Endothelial cell (in vitro differentiated cells): Measurements from ENCODE around the gene CKAP5. TPM values are rescaled to one million over a fixed set of nuclear protein-coding genes. Genes with fewer than 3 reads are reported as not detected.

Source experiments
- DNase-seq: peaks from one replicate; pipeline ENCODE4 v3.0.0; 2021; ENCODE audit warnings: low spot score
- H3K27ac Mint-ChIP-seq: one replicate; pipeline ENCODE4 v1.8.0; 2021; ENCODE audit warnings: mixed read lengths, inconsistent platforms; ENCODE audit not compliant: unreplicated experiment
- H3K27me3 Mint-ChIP-seq: one replicate; pipeline ENCODE4 v1.8.0; 2021; ENCODE audit warnings: mild to moderate bottlenecking, moderate library complexity, mixed read lengths, inconsistent platforms; ENCODE audit not compliant: unreplicated experiment
- H3K36me3 Mint-ChIP-seq: one replicate; pipeline ENCODE4 v1.8.0; 2021; ENCODE audit warnings: mild to moderate bottlenecking, low read depth, mixed read lengths, inconsistent platforms; ENCODE audit not compliant: unreplicated experiment
- H3K4me1 Mint-ChIP-seq: one replicate; pipeline ENCODE4 v1.8.0; 2021; ENCODE audit warnings: mild to moderate bottlenecking, mixed read lengths, inconsistent platforms; ENCODE audit not compliant: unreplicated experiment
- H3K4me3 Mint-ChIP-seq: one replicate; pipeline ENCODE4 v1.8.0; 2021; ENCODE audit warnings: mild to moderate bottlenecking, mixed read lengths, inconsistent platforms; ENCODE audit not compliant: unreplicated experiment
- H3K9me3 Mint-ChIP-seq: one replicate; pipeline ENCODE4 v1.8.0; 2021; ENCODE audit warnings: mixed read lengths, inconsistent platforms; ENCODE audit not compliant: unreplicated experiment
- total RNA-seq: library from RNA; stranded (reverse); fragmentation: NEBNext Ultra II Directional; extraction: Animal tissue kit (Norgen Biotek cat#: 25700); gene quantifications from one replicate; pipeline ENCODE4 v1.2.1, GENCODE V29; 2021; ENCODE audit not compliant: unreplicated experiment
- TF ChIP-seq, protein P1 (sequence below): fragments of 200-600 bp; sonication (generic); IDR thresholded peaks from one replicate; pipeline ENCODE4 v1.5.0; 2021; ENCODE audit warnings: antibody characterized with exemption; ENCODE audit not compliant: unreplicated experiment

CKAP5 gene
- total RNA-seq, 1 donor from 2014 or later: 84.4 TPM

DNA sequence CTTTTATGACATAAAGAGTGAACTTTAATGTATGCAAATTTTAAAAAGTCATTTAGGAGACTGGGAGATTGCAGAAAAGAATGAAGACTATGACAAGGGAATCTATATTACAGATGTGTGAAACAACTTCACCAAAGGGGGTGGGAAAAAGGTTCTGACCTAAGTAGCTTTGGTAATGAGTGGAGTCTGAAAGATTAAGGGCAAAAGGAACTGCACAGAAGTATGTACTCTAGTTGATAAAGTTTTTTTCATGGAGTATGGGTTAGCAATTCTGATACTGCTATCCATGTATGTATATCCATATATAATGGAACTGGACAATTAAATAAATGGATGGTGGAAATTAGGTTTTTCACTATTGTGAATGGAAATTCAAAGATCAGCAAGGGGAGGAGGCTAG lies 9.2 kb downstream of the CKAP5 start:
- Mint-ChIP-seq H3K9me3 (no peaks in the 10 kb centered on the region), H3K4me1 (no peaks in the 10 kb centered on the region), H3K4me3 (no peak overlapping the region), H3K27me3 (no peaks in the 10 kb centered on the region), H3K27ac (no peak overlapping the region), H3K36me3 (no peaks in the 10 kb centered on the region)
- TF ChIP-seq, protein P1, sequence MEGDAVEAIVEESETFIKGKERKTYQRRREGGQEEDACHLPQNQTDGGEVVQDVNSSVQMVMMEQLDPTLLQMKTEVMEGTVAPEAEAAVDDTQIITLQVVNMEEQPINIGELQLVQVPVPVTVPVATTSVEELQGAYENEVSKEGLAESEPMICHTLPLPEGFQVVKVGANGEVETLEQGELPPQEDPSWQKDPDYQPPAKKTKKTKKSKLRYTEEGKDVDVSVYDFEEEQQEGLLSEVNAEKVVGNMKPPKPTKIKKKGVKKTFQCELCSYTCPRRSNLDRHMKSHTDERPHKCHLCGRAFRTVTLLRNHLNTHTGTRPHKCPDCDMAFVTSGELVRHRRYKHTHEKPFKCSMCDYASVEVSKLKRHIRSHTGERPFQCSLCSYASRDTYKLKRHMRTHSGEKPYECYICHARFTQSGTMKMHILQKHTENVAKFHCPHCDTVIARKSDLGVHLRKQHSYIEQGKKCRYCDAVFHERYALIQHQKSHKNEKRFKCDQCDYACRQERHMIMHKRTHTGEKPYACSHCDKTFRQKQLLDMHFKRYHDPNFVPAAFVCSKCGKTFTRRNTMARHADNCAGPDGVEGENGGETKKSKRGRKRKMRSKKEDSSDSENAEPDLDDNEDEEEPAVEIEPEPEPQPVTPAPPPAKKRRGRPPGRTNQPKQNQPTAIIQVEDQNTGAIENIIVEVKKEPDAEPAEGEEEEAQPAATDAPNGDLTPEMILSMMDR: no peak
- no peak for DNase-seq

DNA sequence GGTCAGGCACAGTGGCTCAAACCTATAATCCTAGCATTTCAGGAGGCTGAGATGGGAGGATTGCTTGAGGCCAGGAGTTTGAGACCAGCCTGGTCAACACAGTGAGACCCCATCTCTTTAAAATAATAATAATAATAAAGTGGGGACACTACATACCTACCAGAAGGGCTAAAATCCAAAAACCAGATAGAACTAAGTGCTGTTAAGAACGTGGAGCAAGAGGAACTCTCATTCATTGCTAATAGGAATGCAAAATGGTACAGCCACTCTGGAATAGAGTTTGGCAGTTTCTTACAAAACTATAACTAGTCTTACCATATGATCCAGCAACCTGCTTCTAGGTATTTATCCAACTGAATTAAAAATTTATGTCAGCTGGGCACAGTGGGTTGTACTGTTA lies 9.6 kb downstream of the CKAP5 start:
- H3K36me3 Mint-ChIP-seq: no peaks in the 10 kb centered on the region
- H3K27me3 Mint-ChIP-seq: no peaks in the 10 kb centered on the region
- no peaks in the 10 kb centered on the region for H3K4me1 Mint-ChIP-seq
- no peak overlapping the region for H3K4me3 Mint-ChIP-seq
- DNase-seq: no peak
- TF ChIP-seq, protein P1: no peak
- H3K9me3 Mint-ChIP-seq: no peaks in the 10 kb centered on the region
- no peak overlapping the region for H3K27ac Mint-ChIP-seq

DNA sequence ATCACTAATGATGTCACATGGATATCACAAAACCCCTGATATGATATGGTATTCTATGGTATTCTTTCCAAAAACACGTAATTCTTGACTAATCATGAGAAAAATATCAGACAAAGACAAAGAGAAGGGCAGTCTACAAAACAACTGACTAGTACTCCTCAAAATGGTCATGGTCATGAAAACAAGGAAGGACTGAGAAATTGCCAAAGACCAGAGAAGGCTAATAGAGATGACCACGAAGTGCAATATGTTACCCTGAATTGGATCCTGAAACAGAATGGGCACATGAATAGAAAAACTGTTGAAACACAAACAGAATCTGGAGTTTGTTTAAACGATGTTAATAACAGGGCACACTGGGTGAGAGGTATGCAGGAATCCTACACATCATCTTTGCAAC lies 10.2 kb downstream of the CKAP5 start:
- no peak for DNase-seq
- Mint-ChIP-seq H3K36me3 (no peaks in the 10 kb centered on the region), H3K27ac (no peak overlapping the region), H3K9me3 (no peaks in the 10 kb centered on the region), H3K4me1 (no peaks in the 10 kb centered on the region), H3K4me3 (no peak overlapping the region), H3K27me3 (no peaks in the 10 kb centered on the region)
- TF ChIP-seq, protein P1: no peak

DNA sequence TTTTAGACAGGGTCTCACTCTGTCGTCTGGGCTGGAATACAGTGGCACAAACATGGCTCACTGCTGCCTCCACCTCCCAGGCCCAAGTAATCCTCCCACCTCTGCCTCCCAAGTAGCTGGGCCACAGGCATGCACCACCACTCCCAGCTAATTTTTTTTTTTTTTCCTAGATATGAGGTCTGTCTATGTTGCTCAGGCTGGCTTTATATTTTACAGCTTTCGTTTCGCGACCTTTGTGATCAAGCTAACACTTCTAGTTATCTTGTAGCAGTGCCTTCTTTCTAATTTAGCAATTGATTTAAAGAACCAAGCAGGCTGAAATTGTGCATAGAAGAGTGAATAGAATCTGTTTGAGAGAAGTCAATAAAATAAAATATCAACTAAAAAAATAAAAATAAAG lies 11.3 kb downstream of the CKAP5 start:
- TF ChIP-seq, protein P1: no peak
- Mint-ChIP-seq H3K27ac (no peak overlapping the region), H3K27me3 (no peaks in the 10 kb centered on the region), H3K9me3 (no peaks in the 10 kb centered on the region), H3K36me3 (no peaks in the 10 kb centered on the region), H3K4me3 (no peak overlapping the region), H3K4me1 (no peaks in the 10 kb centered on the region)
- DNase-seq: no peak

DNA sequence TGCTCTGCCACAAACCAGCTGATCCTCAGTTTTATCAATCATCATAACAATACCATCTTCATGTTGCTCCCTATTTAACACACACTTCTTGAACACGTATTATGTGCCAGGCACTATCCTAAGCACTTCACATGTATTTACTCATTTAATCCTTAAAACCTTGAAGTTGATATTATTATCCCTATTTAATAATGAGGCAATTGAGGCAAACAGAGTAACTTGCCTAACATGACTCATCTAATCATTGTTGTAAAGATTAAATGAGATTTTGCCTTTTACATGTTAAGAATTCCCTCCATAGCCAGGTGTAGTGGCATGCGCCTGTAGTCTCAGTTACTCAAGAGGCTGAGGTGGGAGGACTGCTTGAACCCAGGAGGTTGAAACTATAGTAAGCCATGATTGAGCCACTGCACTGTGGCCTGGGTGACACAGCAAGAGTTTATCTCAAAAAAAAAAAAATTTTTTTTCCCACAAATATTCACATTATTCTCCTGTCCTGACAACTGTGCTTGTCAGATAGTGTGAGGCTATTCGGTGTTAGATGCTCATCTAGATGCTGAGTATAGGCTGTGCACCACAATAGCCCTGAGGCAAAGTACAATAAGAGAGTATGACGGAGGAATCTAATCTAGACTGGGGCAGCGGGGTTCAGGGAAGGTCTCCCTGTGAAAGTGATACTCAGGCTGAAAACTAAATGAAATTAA lies 13.4 kb downstream of the CKAP5 start:
- Mint-ChIP-seq H3K4me3 (no peak overlapping the region), H3K27me3 (no peaks in the 10 kb centered on the region), H3K4me1 (no peaks in the 10 kb centered on the region), H3K36me3 (no peaks in the 10 kb centered on the region), H3K27ac (no peak overlapping the region), H3K9me3 (no peaks in the 10 kb centered on the region)
- TF ChIP-seq, protein P1: no peak
- DNase-seq: no peak
